IPS-20b (cell line): ENCODE results near the gene PACRG.

ENCODE experiments used
- H3K27ac ChIP-seq: one replicate; pipeline ENCODE4 v1.5.1; 2013; ENCODE audit warnings: low read length
- H3K27me3 ChIP-seq: 2 replicates; pipeline ENCODE4 v1.6.1; 2013; ENCODE audit warnings: mild to moderate bottlenecking, low read length, inconsistent platforms; ENCODE audit not compliant: insufficient read depth
- H3K36me3 ChIP-seq: 2 replicates; pipeline ENCODE4 v1.6.1; 2013; ENCODE audit warnings: low read depth, mild to moderate bottlenecking, inconsistent platforms, low read length, moderate library complexity; ENCODE audit not compliant: insufficient read depth
- H3K4me1 ChIP-seq: 2 replicates; pipeline ENCODE4 v1.6.1; 2013; ENCODE audit warnings: mild to moderate bottlenecking, control low read depth, inconsistent platforms, low read length, moderate library complexity; ENCODE audit not compliant: insufficient read depth
- H3K4me3 ChIP-seq: 2 replicates; pipeline ENCODE4 v1.5.1; 2013; ENCODE audit warnings: mild to moderate bottlenecking, low read length, inconsistent platforms
- H3K9ac ChIP-seq: 2 replicates; pipeline ENCODE4 v1.6.1; 2013; ENCODE audit warnings: low read depth, mild to moderate bottlenecking, inconsistent platforms, low read length, moderate library complexity
- H3K9me3 ChIP-seq: 2 replicates; pipeline ENCODE4 v1.6.1; 2013; ENCODE audit warnings: mild to moderate bottlenecking, low read depth, low read length, inconsistent platforms; ENCODE audit not compliant: insufficient read depth

The PACRG gene

GRCh38 chr6:163226181-163226835, 498.5 kb downstream of the PACRG start:
- Histone ChIP-seq H3K27ac (no peak overlapping the region), H3K4me1 (no peaks in the 10 kb centered on the region), H3K9ac (no peak overlapping the region), H3K27me3 (no peaks in the 10 kb centered on the region), H3K36me3 (no peaks in the 10 kb centered on the region), H3K4me3 (no peak overlapping the region), H3K9me3 (no peaks in the 10 kb centered on the region)

GRCh38 chr6:163226836-163227485, 499.2 kb downstream of the PACRG start:
- H3K27me3 ChIP-seq, result no peaks in the 10 kb centered on the region
- H3K9ac ChIP-seq, result no peak overlapping the region
- no peak overlapping the region for H3K27ac ChIP-seq
- H3K4me1 ChIP-seq, result no peaks in the 10 kb centered on the region
- H3K4me3 ChIP-seq, result no peak overlapping the region
- no peaks in the 10 kb centered on the region for H3K36me3 ChIP-seq
- no peaks in the 10 kb centered on the region for H3K9me3 ChIP-seq

- Histone ChIP-seq H3K4me3 (no peak overlapping the region), H3K36me3 (no peaks in the 10 kb centered on the region), H3K9me3 (no peaks in the 10 kb centered on the region), H3K9ac (no peak overlapping the region), H3K4me1 (no peaks in the 10 kb centered on the region), H3K27me3 (no peaks in the 10 kb centered on the region), H3K27ac (no peak overlapping the region)
These were observed 500.3 kb downstream of the PACRG start for GRCh38 chr6:163228041-163228440.

GRCh38 chr6:163229050-163229449, 501.3 kb downstream of the PACRG start:
- Histone ChIP-seq H3K27me3 (no peaks in the 10 kb centered on the region), H3K9me3 (no peaks in the 10 kb centered on the region), H3K36me3 (no peaks in the 10 kb centered on the region), H3K27ac (no peak overlapping the region), H3K4me1 (no peaks in the 10 kb centered on the region), H3K9ac (no peak overlapping the region), H3K4me3 (no peak overlapping the region)

- H3K9me3 ChIP-seq, result no peaks in the 10 kb centered on the region
- no peaks in the 10 kb centered on the region for H3K36me3 ChIP-seq
- H3K27me3 ChIP-seq, result no peaks in the 10 kb centered on the region
- no peaks in the 10 kb centered on the region for H3K4me1 ChIP-seq
- no peak overlapping the region for H3K9ac ChIP-seq
- H3K4me3 ChIP-seq, result no peak overlapping the region
- H3K27ac ChIP-seq, result no peak overlapping the region
These were observed 503.1 kb downstream of the PACRG start for GRCh38 chr6:163230901-163231300.

GRCh38 chr6:163231356-163232014, 503.7 kb downstream of the PACRG start:
- no peaks in the 10 kb centered on the region for H3K27me3 ChIP-seq
- no peak overlapping the region for H3K4me3 ChIP-seq
- H3K27ac ChIP-seq, result no peak overlapping the region
- H3K4me1 ChIP-seq, result no peaks in the 10 kb centered on the region
- no peaks in the 10 kb centered on the region for H3K9me3 ChIP-seq
- no peak overlapping the region for H3K9ac ChIP-seq
- no peaks in the 10 kb centered on the region for H3K36me3 ChIP-seq

GRCh38 chr6:163232015-163232523, 504.3 kb downstream of the PACRG start:
- no peak overlapping the region for H3K27ac ChIP-seq
- no peaks in the 10 kb centered on the region for H3K36me3 ChIP-seq
- H3K4me3 ChIP-seq, result no peak overlapping the region
- H3K9me3 ChIP-seq, result no peaks in the 10 kb centered on the region
- H3K9ac ChIP-seq, result no peak overlapping the region
- H3K27me3 ChIP-seq, result no peaks in the 10 kb centered on the region
- no peaks in the 10 kb centered on the region for H3K4me1 ChIP-seq

- no peaks in the 10 kb centered on the region for H3K4me1 ChIP-seq
- no peaks in the 10 kb centered on the region for H3K27me3 ChIP-seq
- no peaks in the 10 kb centered on the region for H3K9me3 ChIP-seq
- no peaks in the 10 kb centered on the region for H3K36me3 ChIP-seq
- no peak overlapping the region for H3K9ac ChIP-seq
- H3K27ac ChIP-seq, result no peak overlapping the region
- H3K4me3 ChIP-seq, result no peak overlapping the region
These were observed 504.9 kb downstream of the PACRG start for GRCh38 chr6:163232649-163233048.

GRCh38 chr6:163237110-163237509, 509.3 kb downstream of the PACRG start:
- Histone ChIP-seq H3K4me1 (peaks cover 7% of the 10 kb centered on the region; the same call in 1 of the 2 replicates), H3K4me3 (no peak overlapping the region), H3K36me3 (no peaks in the 10 kb centered on the region), H3K9me3 (no peaks in the 10 kb centered on the region), H3K27ac (no peak overlapping the region), H3K9ac (no peak overlapping the region), H3K27me3 (no peaks in the 10 kb centered on the region)

- no peak overlapping the region for H3K9ac ChIP-seq
- H3K4me3 ChIP-seq, result no peak overlapping the region
- H3K9me3 ChIP-seq, result no peaks in the 10 kb centered on the region
- H3K4me1 ChIP-seq, result peaks cover 15% of the 10 kb centered on the region; the same call in 1 of the 2 replicates
- H3K36me3 ChIP-seq, result no peaks in the 10 kb centered on the region
- H3K27me3 ChIP-seq, result no peaks in the 10 kb centered on the region
- no peak overlapping the region for H3K27ac ChIP-seq
These were observed 512.0 kb downstream of the PACRG start for GRCh38 chr6:163239572-163240340.

GRCh38 chr6:163240556-163240955, 512.8 kb downstream of the PACRG start:
- H3K27me3 ChIP-seq, result no peaks in the 10 kb centered on the region
- no peak overlapping the region for H3K9ac ChIP-seq
- no peaks in the 10 kb centered on the region for H3K9me3 ChIP-seq
- no peak overlapping the region for H3K4me3 ChIP-seq
- peaks cover 15% of the 10 kb centered on the region; the same call in 1 of the 2 replicates for H3K4me1 ChIP-seq
- H3K36me3 ChIP-seq, result no peaks in the 10 kb centered on the region
- no peak overlapping the region for H3K27ac ChIP-seq
